ENCODE measurements around the gene SHANK3. TPM values are rescaled to one million over a fixed set of nuclear protein-coding genes. Genes with fewer than 3 reads are reported as not detected.

The SHANK3 gene
- total and polyA plus RNA-seq, 2 donors (not counting 1 experiment from before 2014, with no cell fraction given), result not detected

DNA sequence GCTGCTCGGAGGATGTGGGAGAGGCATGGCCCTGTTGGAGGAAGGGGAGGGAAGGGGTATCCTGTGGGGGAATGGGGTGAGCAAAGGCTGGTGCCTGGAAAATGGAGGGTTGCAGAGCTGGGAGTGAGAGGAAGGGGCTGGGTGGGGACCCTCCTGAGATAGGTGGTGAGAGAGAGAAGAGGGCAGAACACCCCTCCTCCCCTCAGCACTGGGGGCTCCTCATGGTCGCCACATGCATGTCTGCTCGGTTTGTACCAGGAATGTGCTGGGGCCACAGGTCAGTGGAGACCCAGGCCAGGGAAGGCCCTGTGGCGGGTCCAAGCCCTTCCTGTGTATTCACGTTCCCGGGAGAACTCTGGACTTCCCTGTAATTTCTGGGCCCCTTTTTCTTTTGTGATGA, 37.6 kb downstream of the SHANK3 start:
- ATAC-seq (ENCODE audit: low read depth) (no peak), DNase-seq (no peak)
- Histone ChIP-seq H4K20me1 (ENCODE audit: control insufficient read depth, insufficient read depth, low read length, poor library complexity, severe bottlenecking) (no peaks in the 10 kb centered on the region), H3K4me3 (ENCODE audit: control extremely low read depth in 1 of 5, extremely low read depth in 1 of 5, insufficient read depth in 1 of 5, low read depth in 2 of 5, low read length in 4 of 5) (no peak overlapping the region), H3K27me3 (replicated peaks in 1 of 4; ENCODE audit: control extremely low read depth in 1 of 4, control insufficient read depth in 3 of 4, insufficient read depth in 4 of 4, low read length in 3 of 4) (no peaks in the 10 kb centered on the region), H3K36me3 (replicated peaks in 1 of 2; ENCODE audit: control extremely low read depth in 1 of 2, control insufficient read depth in 1 of 2, extremely low read depth in 1 of 2, insufficient read depth in 2 of 2, low read length in 1 of 2) (no peaks in the 10 kb centered on the region), H3K4me1 (ENCODE audit: control insufficient read depth in 2 of 2, insufficient read depth in 2 of 2, low read length in 2 of 2) (no peaks in the 10 kb centered on the region), H3K9me3 (ENCODE audit: control extremely low read depth in 1 of 3, control insufficient read depth in 2 of 3, insufficient read depth in 1 of 3, low read length in 2 of 3) (peaks cover 0 to 4% (median 0%) of the 10 kb centered on the region in 3 donors), H3K4me2 (replicated peaks; ENCODE audit: low read depth, low read length, poor library complexity, severe bottlenecking) (no peak overlapping the region), H3K9ac (ENCODE audit: low read length) (no peak overlapping the region), H3K79me2 (ENCODE audit: control insufficient read depth, insufficient read depth, low read length) (no peaks in the 10 kb centered on the region), H2AFZ (ENCODE audit: insufficient read depth, low read depth, low read length, poor library complexity, severe bottlenecking) (no peak overlapping the region), H3K27ac (ENCODE audit: low read length in 2 of 2) (no peak overlapping the region)
- intact Hi-C loops (cut with micrococcal nuclease), result no loop called here
- POLR2A ChIA-PET, result no interaction called here
- WGBS (ENCODE audit: insufficient coverage), result 77% methylated on average over 5 of the region's 6 CpGs
- TF ChIP-seq EZH2 (IDR thresholded peaks at IDR 0.05; ENCODE audit: borderline replicate concordance, insufficient read depth, low read depth, low read length, poor library complexity, severe bottlenecking), result no peak
- TF ChIP-seq, protein P1, sequence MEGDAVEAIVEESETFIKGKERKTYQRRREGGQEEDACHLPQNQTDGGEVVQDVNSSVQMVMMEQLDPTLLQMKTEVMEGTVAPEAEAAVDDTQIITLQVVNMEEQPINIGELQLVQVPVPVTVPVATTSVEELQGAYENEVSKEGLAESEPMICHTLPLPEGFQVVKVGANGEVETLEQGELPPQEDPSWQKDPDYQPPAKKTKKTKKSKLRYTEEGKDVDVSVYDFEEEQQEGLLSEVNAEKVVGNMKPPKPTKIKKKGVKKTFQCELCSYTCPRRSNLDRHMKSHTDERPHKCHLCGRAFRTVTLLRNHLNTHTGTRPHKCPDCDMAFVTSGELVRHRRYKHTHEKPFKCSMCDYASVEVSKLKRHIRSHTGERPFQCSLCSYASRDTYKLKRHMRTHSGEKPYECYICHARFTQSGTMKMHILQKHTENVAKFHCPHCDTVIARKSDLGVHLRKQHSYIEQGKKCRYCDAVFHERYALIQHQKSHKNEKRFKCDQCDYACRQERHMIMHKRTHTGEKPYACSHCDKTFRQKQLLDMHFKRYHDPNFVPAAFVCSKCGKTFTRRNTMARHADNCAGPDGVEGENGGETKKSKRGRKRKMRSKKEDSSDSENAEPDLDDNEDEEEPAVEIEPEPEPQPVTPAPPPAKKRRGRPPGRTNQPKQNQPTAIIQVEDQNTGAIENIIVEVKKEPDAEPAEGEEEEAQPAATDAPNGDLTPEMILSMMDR (IDR thresholded peaks at IDR 0.05), result no peak
- Mint-ChIP-seq H3K9me3 (ENCODE audit: insufficient read depth) (peaks cover 4% of the 10 kb centered on the region), H3K27ac (no peak overlapping the region), H3K4me1 (no peaks in the 10 kb centered on the region), H3K27me3 (peaks cover 9% of the 10 kb centered on the region), H3K4me3 (no peak overlapping the region)
- CTCF ChIA-PET, result no interaction called here

DNA sequence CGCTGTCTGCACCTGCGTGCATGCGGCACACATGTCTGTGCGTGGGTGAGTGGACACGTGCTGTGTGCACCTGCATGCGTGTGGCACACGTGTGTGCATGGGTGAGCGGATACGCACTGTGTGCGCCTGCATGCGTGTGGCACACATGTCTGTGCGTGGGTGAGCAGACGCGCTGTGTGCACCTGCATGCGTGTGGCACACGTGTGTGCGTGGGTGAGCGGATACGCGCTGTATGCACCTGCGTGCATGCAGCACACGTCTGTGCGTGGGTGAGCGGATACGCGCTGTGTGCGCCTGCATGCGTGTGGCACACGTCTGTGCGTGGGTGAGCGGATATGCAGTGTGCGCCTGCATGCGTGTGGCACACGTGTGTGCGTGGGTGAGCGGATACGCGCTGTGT, 38.3 kb downstream of the SHANK3 start:
- Mint-ChIP-seq H3K4me1 (no peaks in the 10 kb centered on the region), H3K27me3 (peaks cover 9% of the 10 kb centered on the region), H3K4me3 (no peak overlapping the region), H3K27ac (no peak overlapping the region), H3K9me3 (ENCODE audit: insufficient read depth) (peaks cover 4% of the 10 kb centered on the region)
- Histone ChIP-seq H3K4me3 (ENCODE audit: control extremely low read depth in 1 of 5, extremely low read depth in 1 of 5, insufficient read depth in 1 of 5, low read depth in 2 of 5, low read length in 4 of 5) (no peak overlapping the region), H3K27ac (ENCODE audit: low read length in 2 of 2) (no peak overlapping the region), H3K9ac (ENCODE audit: low read length) (no peak overlapping the region), H3K79me2 (ENCODE audit: control insufficient read depth, insufficient read depth, low read length) (no peaks in the 10 kb centered on the region), H2AFZ (ENCODE audit: insufficient read depth, low read depth, low read length, poor library complexity, severe bottlenecking) (no peak overlapping the region), H3K9me3 (ENCODE audit: control extremely low read depth in 1 of 3, control insufficient read depth in 2 of 3, insufficient read depth in 1 of 3, low read length in 2 of 3) (peaks cover 0 to 4% (median 0%) of the 10 kb centered on the region in 3 donors), H3K4me2 (replicated peaks; ENCODE audit: low read depth, low read length, poor library complexity, severe bottlenecking) (no peak overlapping the region), H3K4me1 (ENCODE audit: control insufficient read depth in 2 of 2, insufficient read depth in 2 of 2, low read length in 2 of 2) (no peaks in the 10 kb centered on the region), H3K27me3 (replicated peaks in 1 of 4; ENCODE audit: control extremely low read depth in 1 of 4, control insufficient read depth in 3 of 4, insufficient read depth in 4 of 4, low read length in 3 of 4) (no peaks in the 10 kb centered on the region), H3K36me3 (replicated peaks in 1 of 2; ENCODE audit: control extremely low read depth in 1 of 2, control insufficient read depth in 1 of 2, extremely low read depth in 1 of 2, insufficient read depth in 2 of 2, low read length in 1 of 2) (no peaks in the 10 kb centered on the region), H4K20me1 (ENCODE audit: control insufficient read depth, insufficient read depth, low read length, poor library complexity, severe bottlenecking) (no peaks in the 10 kb centered on the region)
- intact Hi-C loops (cut with micrococcal nuclease), result no loop called here
- DNase-seq, result no peak
- 98% methylated on average over 38 of the region's 38 CpGs for WGBS (ENCODE audit: insufficient coverage)
- ChIA-PET POLR2A (no interaction called here), CTCF (no interaction called here)
- ATAC-seq (ENCODE audit: low read depth), result no peak
- TF ChIP-seq EZH2 (IDR thresholded peaks at IDR 0.05; ENCODE audit: borderline replicate concordance, insufficient read depth, low read depth, low read length, poor library complexity, severe bottlenecking), result no peak
- TF ChIP-seq, protein P1 (IDR thresholded peaks at IDR 0.05), result no peak
